Fibroblast of pulmonary artery (primary cell): Measurements from ENCODE around the gene RGS16.

Experiments used
- DNase-seq: peaks from one replicate; pipeline ENCODE4 v3.0.0-alpha.2; 2010; ENCODE audit warnings: low read depth
- H3K4me3 ChIP-seq: replicated peaks from 2 replicates; pipeline ENCODE4 v1.5.1; 2011; ENCODE audit warnings: low read depth, mild to moderate bottlenecking, control low read depth, low read length, moderate library complexity
- TF ChIP-seq, protein P1 (sequence below): IDR thresholded peaks from 2 replicates; pipeline ENCODE4 v1.5.1; 2011; ENCODE audit warnings: mild to moderate bottlenecking, control low read depth, low read length, inconsistent platforms; ENCODE audit errors: missing control alignments

The RGS16 gene

GRCh38 chr1:182602935-182603645 lies 1.1 kb downstream of the RGS16 start:
- H3K4me3 ChIP-seq = peak overlapping the region; percentile 46
- DNase-seq = no peak
- TF ChIP-seq, protein P1, sequence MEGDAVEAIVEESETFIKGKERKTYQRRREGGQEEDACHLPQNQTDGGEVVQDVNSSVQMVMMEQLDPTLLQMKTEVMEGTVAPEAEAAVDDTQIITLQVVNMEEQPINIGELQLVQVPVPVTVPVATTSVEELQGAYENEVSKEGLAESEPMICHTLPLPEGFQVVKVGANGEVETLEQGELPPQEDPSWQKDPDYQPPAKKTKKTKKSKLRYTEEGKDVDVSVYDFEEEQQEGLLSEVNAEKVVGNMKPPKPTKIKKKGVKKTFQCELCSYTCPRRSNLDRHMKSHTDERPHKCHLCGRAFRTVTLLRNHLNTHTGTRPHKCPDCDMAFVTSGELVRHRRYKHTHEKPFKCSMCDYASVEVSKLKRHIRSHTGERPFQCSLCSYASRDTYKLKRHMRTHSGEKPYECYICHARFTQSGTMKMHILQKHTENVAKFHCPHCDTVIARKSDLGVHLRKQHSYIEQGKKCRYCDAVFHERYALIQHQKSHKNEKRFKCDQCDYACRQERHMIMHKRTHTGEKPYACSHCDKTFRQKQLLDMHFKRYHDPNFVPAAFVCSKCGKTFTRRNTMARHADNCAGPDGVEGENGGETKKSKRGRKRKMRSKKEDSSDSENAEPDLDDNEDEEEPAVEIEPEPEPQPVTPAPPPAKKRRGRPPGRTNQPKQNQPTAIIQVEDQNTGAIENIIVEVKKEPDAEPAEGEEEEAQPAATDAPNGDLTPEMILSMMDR = no peak

GRCh38 chr1:182601913-182602312 lies 2.3 kb downstream of the RGS16 start:
- no peak for DNase-seq
- no peak overlapping the region for H3K4me3 ChIP-seq
- TF ChIP-seq, protein P1 = no peak

GRCh38 chr1:182601416-182601786 lies 2.8 kb downstream of the RGS16 start:
- no peak overlapping the region for H3K4me3 ChIP-seq
- peak; percentile 87 for DNase-seq
- TF ChIP-seq, protein P1 = peak; percentile 69

- no peak overlapping the region for H3K4me3 ChIP-seq
- TF ChIP-seq, protein P1 = no peak
- DNase-seq = peak; percentile 44
Measured at GRCh38 chr1:182600745-182601415, 3.3 kb downstream of the RGS16 start.

GRCh38 chr1:182600036-182600713 lies 4.0 kb downstream of the RGS16 start:
- TF ChIP-seq, protein P1 = no peak
- no peak for DNase-seq

GRCh38 chr1:182599339-182599738 lies 4.8 kb downstream of the RGS16 start:
- H3K4me3 ChIP-seq = no peak overlapping the region
- TF ChIP-seq, protein P1 = peak; percentile 32
- no peak for DNase-seq

More at GRCh38 chr1:182600036-182600713, 4.0 kb downstream of the RGS16 start:
- H3K4me3 ChIP-seq = no peak overlapping the region
